Measurements from ENCODE around the gene SPTBN2.

DNA sequence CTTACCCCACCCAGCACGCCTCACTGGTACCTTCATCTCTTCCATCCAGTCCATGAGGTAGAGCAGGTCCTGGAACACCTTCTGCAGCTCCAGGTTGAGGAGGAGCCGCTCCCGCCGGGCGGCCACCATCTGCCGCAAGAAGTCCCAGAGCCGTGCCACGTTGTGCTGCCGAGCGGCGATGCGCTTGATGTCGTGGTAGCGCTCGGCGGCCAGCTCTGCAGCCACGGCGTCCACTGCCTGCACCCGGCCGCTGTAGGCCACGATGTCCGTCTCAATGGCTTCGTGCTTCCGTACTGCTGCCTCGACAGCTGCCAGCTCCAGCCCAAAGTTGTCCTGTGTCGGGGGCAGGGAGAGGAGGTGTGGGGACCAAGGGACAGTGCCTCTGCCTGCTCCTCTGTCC, 21.5 kb downstream of the SPTBN2 start:
- no peak for TF ChIP-seq SIN3A (IDR thresholded peaks at IDR 0.05; ENCODE audit: borderline replicate concordance, insufficient read depth, low read length)
- TF ChIP-seq, protein P1, sequence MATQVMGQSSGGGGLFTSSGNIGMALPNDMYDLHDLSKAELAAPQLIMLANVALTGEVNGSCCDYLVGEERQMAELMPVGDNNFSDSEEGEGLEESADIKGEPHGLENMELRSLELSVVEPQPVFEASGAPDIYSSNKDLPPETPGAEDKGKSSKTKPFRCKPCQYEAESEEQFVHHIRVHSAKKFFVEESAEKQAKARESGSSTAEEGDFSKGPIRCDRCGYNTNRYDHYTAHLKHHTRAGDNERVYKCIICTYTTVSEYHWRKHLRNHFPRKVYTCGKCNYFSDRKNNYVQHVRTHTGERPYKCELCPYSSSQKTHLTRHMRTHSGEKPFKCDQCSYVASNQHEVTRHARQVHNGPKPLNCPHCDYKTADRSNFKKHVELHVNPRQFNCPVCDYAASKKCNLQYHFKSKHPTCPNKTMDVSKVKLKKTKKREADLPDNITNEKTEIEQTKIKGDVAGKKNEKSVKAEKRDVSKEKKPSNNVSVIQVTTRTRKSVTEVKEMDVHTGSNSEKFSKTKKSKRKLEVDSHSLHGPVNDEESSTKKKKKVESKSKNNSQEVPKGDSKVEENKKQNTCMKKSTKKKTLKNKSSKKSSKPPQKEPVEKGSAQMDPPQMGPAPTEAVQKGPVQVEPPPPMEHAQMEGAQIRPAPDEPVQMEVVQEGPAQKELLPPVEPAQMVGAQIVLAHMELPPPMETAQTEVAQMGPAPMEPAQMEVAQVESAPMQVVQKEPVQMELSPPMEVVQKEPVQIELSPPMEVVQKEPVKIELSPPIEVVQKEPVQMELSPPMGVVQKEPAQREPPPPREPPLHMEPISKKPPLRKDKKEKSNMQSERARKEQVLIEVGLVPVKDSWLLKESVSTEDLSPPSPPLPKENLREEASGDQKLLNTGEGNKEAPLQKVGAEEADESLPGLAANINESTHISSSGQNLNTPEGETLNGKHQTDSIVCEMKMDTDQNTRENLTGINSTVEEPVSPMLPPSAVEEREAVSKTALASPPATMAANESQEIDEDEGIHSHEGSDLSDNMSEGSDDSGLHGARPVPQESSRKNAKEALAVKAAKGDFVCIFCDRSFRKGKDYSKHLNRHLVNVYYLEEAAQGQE (IDR thresholded peaks at IDR 0.05; ENCODE audit: insufficient read depth in 1 of 2, low read depth in 2 of 2, low read length in 2 of 2) = no peak
- TF ChIP-seq POLR2AphosphoS5 (IDR thresholded peaks at IDR 0.05; ENCODE audit: low read depth, low read length) = no peak
- no peak for TF ChIP-seq TAF1 (IDR thresholded peaks at IDR 0.05; ENCODE audit: borderline replicate concordance, insufficient read depth, low read length)
- no peak for TF ChIP-seq FOXP2 (optimal IDR thresholded peaks at IDR 0.05; ENCODE audit: borderline replicate concordance, extremely low read depth, extremely low read length, insufficient read depth)
